Neural crest cell (in vitro differentiated cells): ENCODE data around the gene TMC7. TPM values are rescaled to one million over a fixed set of nuclear protein-coding genes. Genes with fewer than 3 reads are reported as not detected.

Source experiments
- DNase-seq: peaks from one replicate; pipeline ENCODE4 v3.0.0; 2021; ENCODE audit warnings: low read depth, mixed read lengths, low spot score
- H3K27ac Mint-ChIP-seq: one replicate; pipeline ENCODE4 v1.8.0; 2021; ENCODE audit warnings: mild to moderate bottlenecking, mixed read lengths; ENCODE audit not compliant: unreplicated experiment
- H3K27me3 Mint-ChIP-seq: 2 replicates; pipeline ENCODE4 v1.8.0; 2021; ENCODE audit warnings: low read depth, mild to moderate bottlenecking, mixed read lengths
- H3K36me3 Mint-ChIP-seq: 2 replicates; pipeline ENCODE4 v1.8.0; 2021; ENCODE audit warnings: low read depth, mild to moderate bottlenecking, mixed read lengths
- H3K4me1 Mint-ChIP-seq: 2 replicates; pipeline ENCODE4 v1.8.0; 2021; ENCODE audit warnings: mixed read lengths
- H3K4me3 Mint-ChIP-seq: one replicate; pipeline ENCODE4 v1.8.0; 2021; ENCODE audit warnings: mild to moderate bottlenecking, mixed read lengths
- H3K9me3 Mint-ChIP-seq: 2 replicates; pipeline ENCODE4 v1.8.0; 2021; ENCODE audit warnings: mixed read lengths
- total RNA-seq: library from RNA; stranded (reverse); gene quantifications from 2 replicates; pipeline ENCODE4 v1.2.1, GENCODE V29; 2021
- TF ChIP-seq, protein P1 (sequence below): fragments of 200-600 bp; sonication (generic); conservative IDR thresholded peaks from 2 replicates; pipeline ENCODE4 v1.5.0; 2021; ENCODE audit warnings: antibody characterized with exemption, mild to moderate bottlenecking

The TMC7 gene
- total RNA-seq, 1 donor from 2014 or later = 3.9 TPM

- TF ChIP-seq, protein P1, sequence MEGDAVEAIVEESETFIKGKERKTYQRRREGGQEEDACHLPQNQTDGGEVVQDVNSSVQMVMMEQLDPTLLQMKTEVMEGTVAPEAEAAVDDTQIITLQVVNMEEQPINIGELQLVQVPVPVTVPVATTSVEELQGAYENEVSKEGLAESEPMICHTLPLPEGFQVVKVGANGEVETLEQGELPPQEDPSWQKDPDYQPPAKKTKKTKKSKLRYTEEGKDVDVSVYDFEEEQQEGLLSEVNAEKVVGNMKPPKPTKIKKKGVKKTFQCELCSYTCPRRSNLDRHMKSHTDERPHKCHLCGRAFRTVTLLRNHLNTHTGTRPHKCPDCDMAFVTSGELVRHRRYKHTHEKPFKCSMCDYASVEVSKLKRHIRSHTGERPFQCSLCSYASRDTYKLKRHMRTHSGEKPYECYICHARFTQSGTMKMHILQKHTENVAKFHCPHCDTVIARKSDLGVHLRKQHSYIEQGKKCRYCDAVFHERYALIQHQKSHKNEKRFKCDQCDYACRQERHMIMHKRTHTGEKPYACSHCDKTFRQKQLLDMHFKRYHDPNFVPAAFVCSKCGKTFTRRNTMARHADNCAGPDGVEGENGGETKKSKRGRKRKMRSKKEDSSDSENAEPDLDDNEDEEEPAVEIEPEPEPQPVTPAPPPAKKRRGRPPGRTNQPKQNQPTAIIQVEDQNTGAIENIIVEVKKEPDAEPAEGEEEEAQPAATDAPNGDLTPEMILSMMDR = no peak
- Mint-ChIP-seq H3K9me3 (peaks cover 3% of the 10 kb centered on the region), H3K27ac (no peak overlapping the region), H3K27me3 (peaks cover 7% of the 10 kb centered on the region), H3K4me3 (no peak overlapping the region), H3K36me3 (no peaks in the 10 kb centered on the region), H3K4me1 (no peaks in the 10 kb centered on the region)
- DNase-seq = no peak
Observed at GRCh38 chr16:19094542-19095365, 111.0 kb downstream of the TMC7 start.

DNA sequence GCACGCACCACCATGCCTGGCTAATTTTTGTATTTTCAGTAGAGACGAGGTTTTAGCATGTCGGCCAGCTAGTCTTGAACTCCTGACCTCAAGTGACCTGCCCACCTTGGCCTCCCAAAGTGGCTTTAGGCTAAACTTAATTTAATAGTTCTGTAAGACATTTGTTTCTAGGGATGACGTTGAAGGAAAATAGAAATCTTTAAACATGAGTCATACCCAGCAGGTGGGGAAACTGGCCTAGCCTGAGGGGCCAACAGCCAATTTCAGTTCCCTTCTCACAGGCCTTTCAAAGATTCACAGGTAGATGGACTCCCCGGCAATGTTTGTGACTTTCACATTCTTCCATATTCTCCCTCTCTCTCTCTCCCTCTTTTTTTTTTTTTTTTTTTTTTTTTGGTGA lies 111.9 kb downstream of the TMC7 start:
- H3K9me3 Mint-ChIP-seq = peaks cover 3% of the 10 kb centered on the region
- no peak for DNase-seq
- TF ChIP-seq, protein P1 = no peak
- no peak overlapping the region for H3K4me3 Mint-ChIP-seq
- peaks cover 7% of the 10 kb centered on the region for H3K27me3 Mint-ChIP-seq
- no peaks in the 10 kb centered on the region for H3K36me3 Mint-ChIP-seq
- no peaks in the 10 kb centered on the region for H3K4me1 Mint-ChIP-seq
- no peak overlapping the region for H3K27ac Mint-ChIP-seq

DNA sequence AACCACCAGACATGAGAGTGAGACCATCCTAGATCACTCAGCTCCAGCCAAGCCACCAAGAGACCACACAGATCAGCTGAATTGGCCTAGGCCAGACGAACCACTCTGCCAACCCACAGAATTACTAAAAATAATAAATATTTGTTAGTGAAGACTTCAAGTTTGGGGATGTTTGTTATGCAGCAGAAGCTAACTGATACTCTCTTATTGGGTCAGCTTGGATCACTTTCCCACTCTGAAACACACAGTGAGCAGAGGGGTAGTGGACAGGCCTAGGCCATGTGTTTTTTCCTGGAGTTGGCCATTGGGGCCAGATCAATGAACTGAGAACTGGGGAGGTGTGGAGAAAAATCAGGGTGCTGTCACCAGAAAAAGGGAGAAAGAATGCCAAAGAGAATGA lies 114.4 kb downstream of the TMC7 start:
- Mint-ChIP-seq H3K9me3 (peaks cover 3% of the 10 kb centered on the region), H3K27ac (no peak overlapping the region), H3K4me3 (no peak overlapping the region), H3K4me1 (no peaks in the 10 kb centered on the region), H3K36me3 (no peaks in the 10 kb centered on the region), H3K27me3 (peaks cover 2% of the 10 kb centered on the region)
- no peak for DNase-seq
- TF ChIP-seq, protein P1 = no peak

GRCh38 chr16:19102187-19102872 lies 118.6 kb downstream of the TMC7 start:
- Mint-ChIP-seq H3K27ac (no peak overlapping the region), H3K9me3 (peaks cover 3% of the 10 kb centered on the region), H3K4me3 (no peak overlapping the region), H3K27me3 (no peaks in the 10 kb centered on the region), H3K36me3 (no peaks in the 10 kb centered on the region), H3K4me1 (peaks cover 6% of the 10 kb centered on the region)
- no peak for DNase-seq
- TF ChIP-seq, protein P1 = no peak

- TF ChIP-seq, protein P1 = no peak
- H3K9me3 Mint-ChIP-seq = no peaks in the 10 kb centered on the region
- no peaks in the 10 kb centered on the region for H3K27me3 Mint-ChIP-seq
- H3K4me1 Mint-ChIP-seq = peaks cover 6% of the 10 kb centered on the region
- no peak overlapping the region for H3K4me3 Mint-ChIP-seq
- DNase-seq = no peak
- H3K36me3 Mint-ChIP-seq = no peaks in the 10 kb centered on the region
- H3K27ac Mint-ChIP-seq = no peak overlapping the region
Observed at GRCh38 chr16:19104607-19105006, 120.9 kb downstream of the TMC7 start.
